ENCODE data around the gene PRRT4.
A peak's percentile ranks its signal among the peaks of the same experiment; 100 is the strongest.

PRRT4 gene

GRCh38 chr7:128343554-128344430 lies 17.7 kb downstream of the PRRT4 start, which contains the start of gene RBM28:
Gene RBM28 (minus strand): TSS chr7:128343908. CDS start chr7:128343793, 115 bp downstream.
- DNase-seq, result peak; percentile 82 to 92

GRCh38 chr7:128341733-128342132 lies 19.8 kb downstream of the PRRT4 start:
- no peak for DNase-seq

GRCh38 chr7:128335730-128336129 lies 25.8 kb downstream of the PRRT4 start:
- DNase-seq, result no peak

GRCh38 chr7:128324368-128324680 lies 37.2 kb downstream of the PRRT4 start:
- DNase-seq, result no peak

- DNase-seq, result no peak
Measured at GRCh38 chr7:128323459-128324367, 37.8 kb downstream of the PRRT4 start.

- DNase-seq, result no peak
Measured at GRCh38 chr7:128323040-128323439, 38.5 kb downstream of the PRRT4 start.

- DNase-seq, result no peak
Measured at GRCh38 chr7:128322040-128322643, 39.3 kb downstream of the PRRT4 start.

- no peak for DNase-seq
Measured at GRCh38 chr7:128321044-128321422, 40.5 kb downstream of the PRRT4 start.

GRCh38 chr7:128318691-128319090 lies 42.8 kb downstream of the PRRT4 start:
- DNase-seq, result no peak

- DNase-seq, result no peak
Measured at GRCh38 chr7:128311013-128311412, 50.5 kb downstream of the PRRT4 start.

GRCh38 chr7:128310499-128310898 lies 51.0 kb downstream of the PRRT4 start:
- DNase-seq, result no peak

- no peak for DNase-seq
Measured at GRCh38 chr7:128309976-128310375, 51.5 kb downstream of the PRRT4 start.

- no peak for DNase-seq
Measured at GRCh38 chr7:128309124-128309523, 52.4 kb downstream of the PRRT4 start.

GRCh38 chr7:128307061-128307460 lies 54.4 kb downstream of the PRRT4 start:
- no peak for DNase-seq

GRCh38 chr7:128304212-128304611 lies 57.3 kb downstream of the PRRT4 start:
- DNase-seq, result peak; percentile 16 to 41

GRCh38 chr7:128303643-128304042 lies 57.8 kb downstream of the PRRT4 start:
- DNase-seq, result no peak

- DNase-seq, result no peak
Measured at GRCh38 chr7:128303133-128303532, 58.4 kb downstream of the PRRT4 start.

GRCh38 chr7:128302139-128302538 lies 59.4 kb downstream of the PRRT4 start:
- DNase-seq, result no peak
